Measurements from ENCODE around the gene NAT8L. TPM values are rescaled to one million over a fixed set of nuclear protein-coding genes. Genes with fewer than 3 reads are reported as not detected.

NAT8L gene
- total and polyA plus RNA-seq, 4 donors: 8.8 to 62.2 (median 37.1) TPM

GRCh38 chr4:2091990-2092668 lies 33.0 kb downstream of the NAT8L start:
- no peaks in the 10 kb centered on the region for H3K27me3 ChIP-seq (ENCODE audit: control insufficient read depth, insufficient read depth, low read length)
- no peak overlapping the region for H3K4me3 ChIP-seq (ENCODE audit: low read depth, low read length)
- no peaks in the 10 kb centered on the region for H3K9me3 ChIP-seq (ENCODE audit: control insufficient read depth, insufficient read depth, low read length)
- 42% methylated on average over 15 of the region's 15 CpGs for WGBS (ENCODE audit: insufficient coverage)
- H3K4me1 ChIP-seq (ENCODE audit: control insufficient read depth, insufficient read depth, low read length): peaks cover 36% of the 10 kb centered on the region
- peak in 1 of 6 donors; percentile 24 for DNase-seq (ENCODE audit: low read depth in 4 of 6, low spot score in 6 of 6)
- H3K27ac ChIP-seq (ENCODE audit: low read depth, low read length): peak overlapping the region; percentile 44
- peaks cover 2% of the 10 kb centered on the region for H3K36me3 ChIP-seq (ENCODE audit: control insufficient read depth, insufficient read depth, low read length)

DNA sequence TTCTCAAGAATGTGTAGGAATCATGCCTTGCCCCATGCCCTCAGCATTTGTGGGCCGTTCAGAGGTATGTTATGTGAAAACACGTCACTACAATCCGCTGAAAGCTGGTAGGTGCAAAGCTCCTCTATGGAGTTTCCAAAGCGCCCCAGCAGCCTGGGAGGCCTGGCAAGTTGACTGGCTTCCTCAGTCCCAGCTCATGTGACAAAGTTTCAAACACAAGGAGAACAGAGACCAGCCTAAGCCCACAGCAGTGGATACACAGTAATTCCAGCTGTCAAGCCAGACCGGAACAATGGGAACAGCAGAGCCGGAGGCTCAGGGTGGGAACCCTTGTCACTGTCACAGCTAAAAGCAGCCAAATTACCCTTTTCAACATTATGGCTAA lies 33.5 kb downstream of the NAT8L start:
- peaks cover 36% of the 10 kb centered on the region for H3K4me1 ChIP-seq (ENCODE audit: control insufficient read depth, insufficient read depth, low read length)
- peak in 2 of 6 donors; percentile 41 to 42 for DNase-seq (ENCODE audit: low read depth in 4 of 6, low spot score in 6 of 6)
- no peaks in the 10 kb centered on the region for H3K27me3 ChIP-seq (ENCODE audit: control insufficient read depth, insufficient read depth, low read length)
- 42% methylated on average over 6 of the region's 6 CpGs for WGBS (ENCODE audit: insufficient coverage)
- H3K27ac ChIP-seq (ENCODE audit: low read depth, low read length): peak overlapping the region; percentile 44
- peaks cover 2% of the 10 kb centered on the region for H3K36me3 ChIP-seq (ENCODE audit: control insufficient read depth, insufficient read depth, low read length)
- H3K4me3 ChIP-seq (ENCODE audit: low read depth, low read length): no peak overlapping the region
- no peaks in the 10 kb centered on the region for H3K9me3 ChIP-seq (ENCODE audit: control insufficient read depth, insufficient read depth, low read length)

GRCh38 chr4:2093265-2093664 lies 34.1 kb downstream of the NAT8L start:
- DNase-seq (ENCODE audit: low read depth in 4 of 6, low spot score in 6 of 6): no peak
- Histone ChIP-seq H3K9me3 (ENCODE audit: control insufficient read depth, insufficient read depth, low read length) (no peaks in the 10 kb centered on the region), H3K36me3 (ENCODE audit: control insufficient read depth, insufficient read depth, low read length) (peaks cover 2% of the 10 kb centered on the region), H3K27me3 (ENCODE audit: control insufficient read depth, insufficient read depth, low read length) (no peaks in the 10 kb centered on the region), H3K27ac (ENCODE audit: low read depth, low read length) (peak overlapping the region; percentile 22), H3K4me1 (ENCODE audit: control insufficient read depth, insufficient read depth, low read length) (peaks cover 36% of the 10 kb centered on the region), H3K4me3 (ENCODE audit: low read depth, low read length) (no peak overlapping the region)
- WGBS (ENCODE audit: insufficient coverage): 77% methylated on average over 6 of the region's 6 CpGs

- Histone ChIP-seq H3K27ac (ENCODE audit: low read depth, low read length) (no peak overlapping the region), H3K4me1 (ENCODE audit: control insufficient read depth, insufficient read depth, low read length) (peaks cover 36% of the 10 kb centered on the region), H3K4me3 (ENCODE audit: low read depth, low read length) (no peak overlapping the region), H3K9me3 (ENCODE audit: control insufficient read depth, insufficient read depth, low read length) (no peaks in the 10 kb centered on the region), H3K27me3 (ENCODE audit: control insufficient read depth, insufficient read depth, low read length) (no peaks in the 10 kb centered on the region), H3K36me3 (ENCODE audit: control insufficient read depth, insufficient read depth, low read length) (peaks cover 2% of the 10 kb centered on the region)
- WGBS (ENCODE audit: insufficient coverage): 59% methylated on average over 4 of the region's 4 CpGs
- no peak for DNase-seq (ENCODE audit: low read depth in 4 of 6, low spot score in 6 of 6)
These were observed 35.4 kb downstream of the NAT8L start for GRCh38 chr4:2094545-2094944.

GRCh38 chr4:2095236-2096072 lies 36.3 kb downstream of the NAT8L start:
- Histone ChIP-seq H3K4me1 (ENCODE audit: control insufficient read depth, insufficient read depth, low read length) (peaks cover 36% of the 10 kb centered on the region), H3K4me3 (ENCODE audit: low read depth, low read length) (no peak overlapping the region), H3K9me3 (ENCODE audit: control insufficient read depth, insufficient read depth, low read length) (no peaks in the 10 kb centered on the region), H3K27me3 (ENCODE audit: control insufficient read depth, insufficient read depth, low read length) (no peaks in the 10 kb centered on the region), H3K27ac (ENCODE audit: low read depth, low read length) (no peak overlapping the region), H3K36me3 (ENCODE audit: control insufficient read depth, insufficient read depth, low read length) (peaks cover 2% of the 10 kb centered on the region)
- WGBS (ENCODE audit: insufficient coverage): 97% methylated on average over 15 of the region's 16 CpGs
- no peak for DNase-seq (ENCODE audit: low read depth in 4 of 6, low spot score in 6 of 6)

GRCh38 chr4:2096073-2096609 lies 37.0 kb downstream of the NAT8L start:
- H3K4me1 ChIP-seq (ENCODE audit: control insufficient read depth, insufficient read depth, low read length): peaks cover 34% of the 10 kb centered on the region
- H3K27ac ChIP-seq (ENCODE audit: low read depth, low read length): no peak overlapping the region
- peaks cover 2% of the 10 kb centered on the region for H3K36me3 ChIP-seq (ENCODE audit: control insufficient read depth, insufficient read depth, low read length)
- 91% methylated on average over 5 of the region's 7 CpGs for WGBS (ENCODE audit: insufficient coverage)
- DNase-seq (ENCODE audit: low read depth in 4 of 6, low spot score in 6 of 6): no peak
- H3K9me3 ChIP-seq (ENCODE audit: control insufficient read depth, insufficient read depth, low read length): no peaks in the 10 kb centered on the region
- no peak overlapping the region for H3K4me3 ChIP-seq (ENCODE audit: low read depth, low read length)
- H3K27me3 ChIP-seq (ENCODE audit: control insufficient read depth, insufficient read depth, low read length): no peaks in the 10 kb centered on the region

DNA sequence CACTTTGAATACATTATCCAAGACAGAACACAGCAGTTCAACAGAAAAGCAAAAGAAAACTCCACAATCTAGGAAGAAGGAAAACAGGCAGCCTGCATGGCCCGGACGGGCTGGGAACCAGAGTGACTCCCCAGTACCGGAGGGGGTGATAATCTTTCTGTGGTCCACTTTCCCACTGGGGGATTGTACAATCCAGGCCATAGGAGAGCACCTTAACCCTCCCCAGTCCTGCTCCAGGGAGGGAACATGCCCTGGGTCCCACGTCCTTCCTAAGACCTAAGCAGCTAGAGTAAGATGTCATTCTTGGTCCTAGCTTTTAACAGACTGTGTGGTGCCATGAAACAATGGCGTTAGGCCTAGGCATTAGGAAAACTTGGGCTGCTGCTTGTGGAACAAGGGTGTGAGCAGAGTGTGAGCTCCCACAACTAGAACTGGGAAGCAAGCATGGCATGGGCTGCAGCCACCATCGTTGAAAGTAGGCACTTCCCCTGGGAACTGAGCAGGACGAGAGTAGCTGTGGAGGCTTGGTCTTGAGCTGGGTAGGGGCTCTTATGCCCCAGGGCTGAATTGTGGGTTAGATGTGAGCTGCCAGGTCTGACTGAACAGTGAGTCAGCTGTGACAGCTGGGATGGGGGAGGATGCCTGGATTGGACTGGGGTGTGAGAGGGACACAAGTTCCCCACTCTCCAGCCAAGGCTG lies 42.4 kb downstream of the NAT8L start:
- WGBS (ENCODE audit: insufficient coverage): 90% methylated on average over 4 of the region's 7 CpGs
- Histone ChIP-seq H3K36me3 (ENCODE audit: control insufficient read depth, insufficient read depth, low read length) (no peaks in the 10 kb centered on the region), H3K9me3 (ENCODE audit: control insufficient read depth, insufficient read depth, low read length) (peaks cover 10% of the 10 kb centered on the region)

DNA sequence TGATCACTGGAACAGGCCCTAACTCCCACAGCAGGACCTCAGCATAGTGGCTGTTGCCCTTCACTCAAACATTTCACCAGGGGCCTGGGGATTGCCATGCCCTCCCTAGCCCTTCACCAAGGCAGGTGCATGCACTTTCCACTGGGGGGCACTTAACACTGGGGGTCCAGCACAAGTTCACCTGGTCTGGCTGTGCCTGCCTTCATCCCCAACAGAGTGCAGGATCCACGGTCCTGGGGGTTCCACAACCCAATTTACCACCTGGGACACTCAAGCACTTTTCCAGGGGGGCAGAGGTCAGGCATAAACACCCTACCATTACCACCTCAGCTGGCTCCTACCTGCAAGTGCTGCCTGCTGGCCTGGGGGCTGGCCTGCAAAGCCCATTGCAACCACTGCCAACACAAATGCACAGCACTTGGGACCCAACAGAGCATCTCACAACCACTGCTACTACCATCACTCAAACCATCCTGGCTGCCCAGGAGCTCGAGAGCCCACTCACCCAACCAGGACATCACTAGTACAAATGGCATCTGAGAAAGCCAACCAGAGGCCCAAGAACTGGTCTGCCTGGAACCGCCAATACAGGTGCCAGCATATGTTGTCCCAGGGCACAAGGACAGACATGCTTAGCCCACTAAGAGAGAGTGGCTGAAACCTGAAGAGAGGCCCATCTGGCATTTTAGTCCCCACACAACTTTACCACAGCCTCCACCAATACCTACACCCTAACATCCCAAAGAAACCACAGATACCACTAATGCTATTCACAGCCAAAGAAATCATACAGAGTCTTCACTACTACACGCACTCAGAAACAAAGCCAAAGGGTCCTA lies 43.1 kb downstream of the NAT8L start:
- Histone ChIP-seq H3K4me1 (ENCODE audit: control insufficient read depth, insufficient read depth, low read length) (no peaks in the 10 kb centered on the region), H3K27me3 (ENCODE audit: control insufficient read depth, insufficient read depth, low read length) (no peaks in the 10 kb centered on the region), H3K9me3 (ENCODE audit: control insufficient read depth, insufficient read depth, low read length) (peaks cover 10% of the 10 kb centered on the region), H3K36me3 (ENCODE audit: control insufficient read depth, insufficient read depth, low read length) (no peaks in the 10 kb centered on the region), H3K4me3 (ENCODE audit: low read depth, low read length) (no peak overlapping the region), H3K27ac (ENCODE audit: low read depth, low read length) (no peak overlapping the region)
- WGBS (ENCODE audit: insufficient coverage): 82% methylated on average over 3 of the region's 4 CpGs
- no peak for DNase-seq (ENCODE audit: low read depth in 4 of 6, low spot score in 6 of 6)

More for the DNA sequence above, 42.4 kb downstream of the NAT8L start:
- Histone ChIP-seq H3K4me1 (ENCODE audit: control insufficient read depth, insufficient read depth, low read length) (no peaks in the 10 kb centered on the region), H3K27ac (ENCODE audit: low read depth, low read length) (no peak overlapping the region), H3K27me3 (ENCODE audit: control insufficient read depth, insufficient read depth, low read length) (no peaks in the 10 kb centered on the region), H3K4me3 (ENCODE audit: low read depth, low read length) (no peak overlapping the region)
- DNase-seq (ENCODE audit: low read depth in 4 of 6, low spot score in 6 of 6): no peak

Measured in spinal cord (tissue), 10 donors.